Activated naive CD8-positive, alpha-beta T cell treated with anti-CD3 and anti-CD28 coated beads for 36 hours (primary cell): ENCODE measurements around the gene SVEP1. TPM values are rescaled to one million over a fixed set of nuclear protein-coding genes. Genes with fewer than 3 reads are reported as not detected.

Experiments
- DNase-seq: peaks from one replicate; pipeline ENCODE4 v3.0.0; 2021
- H3K27ac Mint-ChIP-seq: one replicate; pipeline ENCODE4 v1.8.0; 2022; ENCODE audit warnings: mild to moderate bottlenecking, moderate library complexity, mixed read lengths
- H3K27me3 Mint-ChIP-seq: one replicate; pipeline ENCODE4 v1.8.0; 2022; ENCODE audit warnings: mild to moderate bottlenecking, mixed read lengths
- H3K36me3 Mint-ChIP-seq: one replicate; pipeline ENCODE4 v1.8.0; 2021; ENCODE audit warnings: mild to moderate bottlenecking, mixed read lengths
- H3K4me1 Mint-ChIP-seq: one replicate; pipeline ENCODE4 v1.8.0; 2021; ENCODE audit warnings: mixed read lengths
- H3K4me3 Mint-ChIP-seq: one replicate; pipeline ENCODE4 v1.8.0; 2022; ENCODE audit warnings: mild to moderate bottlenecking, moderate library complexity, mixed read lengths
- H3K9me3 Mint-ChIP-seq: one replicate; pipeline ENCODE4 v1.8.0; 2022; ENCODE audit warnings: mixed read lengths
- total RNA-seq, 2 experiments: library from RNA; stranded (reverse); gene quantifications; one replicate each; pipeline ENCODE4 v1.2.3, GENCODE V29; 2021

Gene SVEP1
- total RNA-seq, 2 experiments from 2014 or later = not detected

DNA sequence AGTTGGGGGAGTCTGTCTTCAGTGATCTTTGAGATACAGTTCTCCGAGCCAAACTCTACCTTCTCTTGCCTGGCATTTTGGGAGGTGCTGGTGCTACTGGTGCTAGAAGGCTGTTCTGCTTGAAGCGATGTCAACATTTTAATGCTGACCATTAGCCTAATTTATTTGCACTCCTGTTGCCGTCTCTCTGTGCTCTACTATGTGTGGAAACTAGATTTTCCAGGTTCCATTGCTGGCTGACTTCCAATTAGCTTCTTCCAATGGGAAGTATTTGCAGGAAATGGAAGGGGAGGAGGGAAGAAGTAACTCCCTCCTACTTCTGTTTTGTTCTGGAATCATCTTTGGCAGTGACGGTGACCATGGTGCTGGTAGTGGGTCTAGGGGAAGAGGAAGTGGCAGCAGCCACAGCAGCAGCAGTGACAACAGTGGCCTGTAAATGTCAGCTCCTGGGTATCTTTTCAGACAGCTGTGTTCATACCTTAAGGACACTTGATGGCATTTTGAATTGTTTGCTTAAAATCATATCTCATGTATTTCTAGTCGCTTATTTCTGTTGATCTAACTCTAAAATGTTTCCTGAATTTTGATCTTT lies 249.8 kb downstream of the SVEP1 start:
- Mint-ChIP-seq H3K27ac (no peak overlapping the region), H3K36me3 (no peaks in the 10 kb centered on the region), H3K4me3 (no peak overlapping the region), H3K27me3 (no peaks in the 10 kb centered on the region), H3K4me1 (peaks cover 3% of the 10 kb centered on the region), H3K9me3 (no peaks in the 10 kb centered on the region)
- DNase-seq = no peak

DNA sequence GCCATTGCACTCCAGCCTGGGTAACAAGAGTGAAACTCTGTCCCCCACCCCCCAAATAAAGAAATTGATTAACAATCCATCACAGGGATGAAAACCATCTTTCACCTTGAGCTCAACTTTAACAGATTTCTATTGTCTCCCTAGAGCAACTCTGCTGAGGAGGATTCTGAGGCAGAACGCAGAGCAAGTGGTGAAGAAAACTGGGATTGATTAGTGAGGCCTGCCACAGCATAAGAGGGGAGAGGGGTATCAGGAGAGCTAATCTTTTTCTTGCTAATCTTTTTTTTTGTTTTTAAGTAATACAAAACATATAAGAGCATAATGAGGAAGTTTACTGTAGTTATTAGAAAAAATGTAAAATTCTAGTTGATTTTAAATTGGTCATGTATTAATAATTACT lies 250.8 kb downstream of the SVEP1 start:
- H3K4me3 Mint-ChIP-seq = no peak overlapping the region
- no peaks in the 10 kb centered on the region for H3K4me1 Mint-ChIP-seq
- no peak for DNase-seq
- H3K36me3 Mint-ChIP-seq = no peaks in the 10 kb centered on the region
- H3K27ac Mint-ChIP-seq = no peak overlapping the region
- H3K27me3 Mint-ChIP-seq = no peaks in the 10 kb centered on the region
- no peaks in the 10 kb centered on the region for H3K9me3 Mint-ChIP-seq

DNA sequence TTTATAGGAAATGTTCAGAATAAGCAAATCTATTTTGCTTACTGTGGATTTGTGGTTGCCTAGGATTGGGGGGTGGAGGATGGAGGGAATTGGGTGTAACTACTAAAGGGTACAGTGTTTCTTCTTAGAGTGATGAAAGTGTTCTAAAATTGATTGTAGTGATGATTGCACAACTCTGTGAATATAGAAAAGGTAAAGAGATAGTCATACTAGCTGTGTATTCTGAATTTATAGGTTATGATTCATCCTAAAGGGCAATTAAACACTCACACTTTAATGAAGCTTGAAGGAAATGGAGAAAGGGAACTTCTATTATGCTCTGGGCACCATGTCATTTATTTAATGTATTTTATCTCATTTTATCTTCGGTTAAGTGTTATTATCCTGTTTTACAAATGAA lies 251.8 kb downstream of the SVEP1 start:
- no peak overlapping the region for H3K27ac Mint-ChIP-seq
- H3K36me3 Mint-ChIP-seq = no peaks in the 10 kb centered on the region
- no peak for DNase-seq
- H3K4me1 Mint-ChIP-seq = no peaks in the 10 kb centered on the region
- no peak overlapping the region for H3K4me3 Mint-ChIP-seq
- peaks cover under 1% of the 10 kb centered on the region for H3K27me3 Mint-ChIP-seq
- H3K9me3 Mint-ChIP-seq = no peaks in the 10 kb centered on the region

DNA sequence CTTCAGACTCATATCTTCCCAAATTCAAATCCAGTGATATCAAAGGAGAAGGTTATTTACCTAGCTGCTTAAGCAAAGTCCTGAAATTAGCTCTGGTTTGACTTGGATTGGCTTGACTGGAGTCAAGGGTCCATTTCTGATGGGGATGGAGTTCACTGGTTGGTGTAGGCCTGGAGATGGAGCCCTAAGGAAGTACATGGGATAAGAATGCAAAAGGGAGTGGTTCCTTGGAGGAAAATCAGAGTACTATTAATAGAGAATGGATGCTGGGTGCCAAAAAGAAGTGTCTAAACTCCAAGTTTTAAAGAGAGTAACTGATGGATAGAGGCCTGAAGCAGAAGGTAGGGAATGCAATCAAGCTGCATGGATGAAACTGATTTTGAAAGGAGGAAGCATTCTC lies 255.7 kb downstream of the SVEP1 start:
- DNase-seq = no peak
- Mint-ChIP-seq H3K36me3 (no peaks in the 10 kb centered on the region), H3K4me3 (no peak overlapping the region), H3K27me3 (peaks cover 13% of the 10 kb centered on the region), H3K27ac (no peak overlapping the region), H3K4me1 (no peaks in the 10 kb centered on the region), H3K9me3 (no peaks in the 10 kb centered on the region)

DNA sequence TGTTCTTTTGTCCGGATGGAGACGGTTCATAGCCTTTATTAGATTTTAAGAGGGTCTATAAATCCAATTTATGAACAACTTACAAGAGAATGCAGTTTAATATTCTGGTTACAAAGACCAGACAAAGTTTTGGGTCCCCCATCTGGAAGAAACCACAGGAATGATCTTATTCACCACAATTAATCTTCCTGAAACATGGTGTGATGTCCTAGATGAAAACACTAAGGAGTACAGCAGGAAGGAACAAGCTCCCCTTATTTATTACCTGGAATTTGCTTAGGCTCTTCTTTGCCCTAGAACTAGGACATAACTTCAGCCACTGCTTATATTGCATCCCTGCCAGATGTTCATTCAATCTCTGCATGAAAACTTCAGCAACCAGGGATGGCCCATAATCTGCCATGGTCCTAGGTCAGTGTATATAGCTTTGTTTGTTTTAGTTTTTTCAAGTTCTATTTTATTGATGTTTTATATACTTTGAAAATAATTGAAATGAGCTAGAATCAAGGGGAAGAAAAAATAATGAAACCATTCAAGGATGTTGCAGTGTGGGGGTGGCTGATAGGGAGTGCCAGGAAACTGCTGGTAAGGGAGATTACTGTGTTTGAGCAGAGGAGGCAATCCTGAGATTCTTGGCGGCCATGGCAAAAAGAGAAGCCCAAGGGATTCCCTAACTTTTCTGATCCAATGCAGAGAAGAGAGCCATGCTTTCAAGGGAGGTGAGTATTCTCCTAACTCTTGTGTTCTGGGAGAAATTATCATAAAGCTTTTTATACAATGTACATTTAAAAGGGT lies 258.7 kb downstream of the SVEP1 start:
- Mint-ChIP-seq H3K27me3 (peaks cover 13% of the 10 kb centered on the region), H3K9me3 (no peaks in the 10 kb centered on the region), H3K4me1 (no peaks in the 10 kb centered on the region), H3K27ac (no peak overlapping the region), H3K4me3 (no peak overlapping the region), H3K36me3 (no peaks in the 10 kb centered on the region)
- DNase-seq = no peak

DNA sequence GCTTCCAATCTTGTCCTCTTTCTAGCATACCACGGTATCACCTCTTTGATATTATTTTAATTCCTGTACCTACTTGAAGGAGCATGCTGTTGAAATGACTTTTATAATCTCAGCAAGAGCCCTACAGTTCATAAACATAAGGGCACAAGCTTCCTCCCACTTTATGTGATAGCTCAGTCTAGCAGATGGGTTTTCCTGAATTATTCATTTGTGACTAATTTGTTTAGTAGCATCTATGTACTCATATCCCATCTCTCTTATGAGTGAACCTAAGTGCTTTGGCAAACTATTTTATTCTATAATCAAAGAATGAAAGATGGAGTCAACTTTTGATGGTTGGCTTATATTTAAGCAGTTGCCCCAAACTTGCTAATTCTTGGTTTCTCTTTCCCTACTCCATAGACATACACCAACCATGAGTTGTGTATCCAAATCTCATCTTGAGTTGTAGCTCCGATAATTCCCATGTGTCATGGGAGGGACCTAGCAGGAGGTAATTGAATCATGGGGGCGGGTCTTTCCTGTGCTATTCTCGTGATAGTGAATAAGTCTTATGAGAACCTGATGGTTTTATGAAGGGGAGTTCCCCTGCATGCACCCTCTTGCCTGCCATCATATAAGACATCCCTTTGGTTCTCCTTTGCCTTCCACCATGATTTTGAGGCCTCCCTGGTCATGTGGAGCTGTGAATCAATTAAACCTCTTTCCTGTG lies 259.6 kb downstream of the SVEP1 start:
- peaks cover 13% of the 10 kb centered on the region for H3K27me3 Mint-ChIP-seq
- H3K27ac Mint-ChIP-seq = no peak overlapping the region
- H3K4me1 Mint-ChIP-seq = no peaks in the 10 kb centered on the region
- H3K4me3 Mint-ChIP-seq = no peak overlapping the region
- DNase-seq = no peak
- no peaks in the 10 kb centered on the region for H3K36me3 Mint-ChIP-seq
- no peaks in the 10 kb centered on the region for H3K9me3 Mint-ChIP-seq

DNA sequence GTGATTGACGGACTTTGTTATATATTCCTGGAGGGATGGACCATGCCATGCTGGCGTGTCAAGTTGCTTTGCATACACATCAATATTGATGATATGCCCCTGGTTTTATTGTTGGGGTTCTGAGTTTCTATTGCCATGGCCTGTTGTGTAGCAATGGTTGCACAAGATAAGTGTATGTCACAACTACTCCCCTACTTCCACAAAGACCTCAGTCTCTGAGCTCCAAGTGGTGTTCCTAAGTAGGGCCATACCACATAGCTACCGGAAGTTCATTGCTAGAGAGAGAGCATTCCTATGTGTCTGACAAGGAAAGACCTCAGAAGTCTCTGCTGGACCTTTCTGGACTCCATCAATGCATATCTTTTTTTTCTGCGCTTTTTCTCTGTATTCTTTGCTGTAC lies 261.6 kb downstream of the SVEP1 start:
- peaks cover 13% of the 10 kb centered on the region for H3K27me3 Mint-ChIP-seq
- no peaks in the 10 kb centered on the region for H3K4me1 Mint-ChIP-seq

DNA sequence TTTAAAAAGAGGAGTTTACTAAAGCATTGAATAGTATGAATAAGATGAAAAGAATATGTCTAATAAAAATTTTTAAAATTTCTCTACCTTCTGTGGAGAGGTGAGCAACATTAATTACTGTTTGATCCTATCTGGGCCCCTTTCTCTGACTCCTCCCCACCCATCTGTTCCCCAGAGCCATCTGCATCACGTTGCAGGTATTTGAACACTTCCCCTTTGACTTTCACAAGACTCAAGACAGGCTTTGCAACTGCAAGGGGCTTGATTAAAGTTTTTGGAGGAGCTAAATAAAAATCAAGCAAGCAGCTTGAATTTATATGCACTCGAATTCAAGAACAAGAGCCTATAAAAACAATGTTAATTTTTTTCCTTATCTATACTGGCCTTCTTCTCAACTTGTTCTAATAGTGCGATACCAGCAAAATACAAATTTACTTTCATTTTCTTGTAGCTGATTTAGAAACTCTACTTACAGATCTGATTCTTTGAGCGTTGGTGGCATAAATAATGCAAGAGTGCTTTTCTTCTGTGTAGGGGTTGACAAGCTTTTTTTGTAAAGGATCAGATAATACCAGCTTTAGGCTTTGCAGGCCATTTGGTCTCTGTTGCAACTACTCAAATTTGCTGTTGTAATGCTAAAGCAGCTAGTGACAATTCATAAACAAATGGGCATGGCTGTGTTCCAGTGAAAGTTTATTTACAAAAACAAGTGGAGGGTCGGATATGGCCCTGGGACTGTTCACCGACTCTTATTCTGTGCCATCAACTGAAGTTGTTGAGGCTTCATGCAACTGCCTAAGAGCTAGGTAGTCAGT lies 263.1 kb downstream of the SVEP1 start:
- no peaks in the 10 kb centered on the region for H3K4me1 Mint-ChIP-seq
- peak overlapping the region; percentile 53 for H3K4me3 Mint-ChIP-seq
- H3K9me3 Mint-ChIP-seq = peaks cover 1% of the 10 kb centered on the region
- H3K27ac Mint-ChIP-seq = no peak overlapping the region
- no peak for DNase-seq
- peaks cover 9% of the 10 kb centered on the region for H3K27me3 Mint-ChIP-seq
- no peaks in the 10 kb centered on the region for H3K36me3 Mint-ChIP-seq

More for the DNA sequence above, 261.6 kb downstream of the SVEP1 start:
- Mint-ChIP-seq H3K9me3 (no peaks in the 10 kb centered on the region), H3K27ac (no peak overlapping the region), H3K36me3 (no peaks in the 10 kb centered on the region), H3K4me3 (no peak overlapping the region)
- no peak for DNase-seq

Other genes with a start within 250 kb of the SVEP1 start
- not detected for gene TXNDC8, start 241.9 kb downstream of the SVEP1 start, total RNA-seq
- not detected for gene MUSK, start 89.0 kb upstream of the SVEP1 start, total RNA-seq